Astrocyte (in vitro differentiated cells and primary cell): ENCODE results near the gene PKNOX1. TPM values are rescaled to one million over a fixed set of nuclear protein-coding genes. Genes with fewer than 3 reads are reported as not detected.

Experiments used
- DNase-seq: peaks from one replicate; pipeline ENCODE4 v3.0.0-alpha.2; 2010; ENCODE audit warnings: low read depth
- FAIRE-seq: peaks from 2 replicates; lab custom pipeline; 2011; peaks lifted over from hg19 to GRCh38; lab: Jason Lieb, UNC
- H2AFZ ChIP-seq: 2 replicates; pipeline ENCODE4 v1.6.0; 2012; ENCODE audit warnings: low read depth, low read length, inconsistent platforms
- H3K27ac ChIP-seq: 2 replicates; pipeline ENCODE4 v1.5.1; 2011; ENCODE audit warnings: low read depth, low read length, inconsistent platforms
- H3K27me3 ChIP-seq: 2 replicates; pipeline ENCODE4 v1.6.0; 2011; ENCODE audit warnings: low read length, inconsistent platforms; ENCODE audit not compliant: insufficient read depth
- H3K36me3 ChIP-seq: 2 replicates; pipeline ENCODE4 v1.5.1; 2011; ENCODE audit warnings: low read length, inconsistent platforms; ENCODE audit not compliant: insufficient read depth
- H3K4me1 ChIP-seq: 2 replicates; pipeline ENCODE4 v1.5.1; 2011; ENCODE audit warnings: low read length, inconsistent platforms; ENCODE audit not compliant: insufficient read depth
- H3K4me2 ChIP-seq: 2 replicates; pipeline ENCODE4 v1.6.0; 2012; ENCODE audit warnings: low read length, inconsistent platforms
- H3K4me3 ChIP-seq: 2 replicates; pipeline ENCODE4 v1.5.1; 2011; ENCODE audit warnings: low read depth, mild to moderate bottlenecking, low read length, inconsistent platforms; ENCODE audit not compliant: insufficient read depth
- H3K79me2 ChIP-seq: 2 replicates; pipeline ENCODE4 v1.6.0; 2012; ENCODE audit warnings: mild to moderate bottlenecking, low read length, inconsistent platforms; ENCODE audit not compliant: insufficient read depth
- H3K9ac ChIP-seq: 2 replicates; pipeline ENCODE4 v1.6.0; 2012; ENCODE audit warnings: mild to moderate bottlenecking, low read length, inconsistent platforms
- H3K9me3 ChIP-seq: 2 replicates; pipeline ENCODE4 v1.5.1; 2012; ENCODE audit warnings: low read depth, mild to moderate bottlenecking, low read length, inconsistent platforms; ENCODE audit not compliant: insufficient read depth
- H4K20me1 ChIP-seq: 2 replicates; pipeline ENCODE4 v1.6.0; 2012; ENCODE audit warnings: low read length, inconsistent platforms; ENCODE audit not compliant: insufficient read depth
- H3K27ac Mint-ChIP-seq: one replicate; pipeline ENCODE4 v1.8.0; 2021; ENCODE audit warnings: mild to moderate bottlenecking, mixed read lengths; ENCODE audit not compliant: unreplicated experiment
- H3K27me3 Mint-ChIP-seq: one replicate; pipeline ENCODE4 v1.8.0; 2021; ENCODE audit warnings: low read depth, mixed read lengths; ENCODE audit not compliant: unreplicated experiment
- H3K36me3 Mint-ChIP-seq: one replicate; pipeline ENCODE4 v1.8.0; 2021; ENCODE audit warnings: low read depth, mixed read lengths; ENCODE audit not compliant: unreplicated experiment
- H3K4me1 Mint-ChIP-seq: one replicate; pipeline ENCODE4 v1.8.0; 2021; ENCODE audit warnings: low read depth, mixed read lengths; ENCODE audit not compliant: unreplicated experiment
- H3K4me3 Mint-ChIP-seq: one replicate; pipeline ENCODE4 v1.8.0; 2021; ENCODE audit warnings: mild to moderate bottlenecking, moderate library complexity, mixed read lengths; ENCODE audit not compliant: unreplicated experiment
- H3K9me3 Mint-ChIP-seq: one replicate; pipeline ENCODE4 v1.8.0; 2021; ENCODE audit warnings: mild to moderate bottlenecking, mixed read lengths; ENCODE audit not compliant: unreplicated experiment
- CTCF ChIP-seq: IDR thresholded peaks from 2 replicates; pipeline ENCODE4 v1.5.1; 2011; ENCODE audit warnings: low read depth, mild to moderate bottlenecking, inconsistent platforms, low read length, moderate library complexity; ENCODE audit not compliant: insufficient read depth
- EZH2 ChIP-seq: IDR thresholded peaks from 2 replicates; pipeline ENCODE4 v1.6.1; 2012; ENCODE audit warnings: mild to moderate bottlenecking, low read length, inconsistent platforms; ENCODE audit not compliant: insufficient read depth
- total RNA-seq: library from RNA; stranded (reverse); gene quantifications from 2 replicates; pipeline ENCODE4 v1.2.1, GENCODE V29; 2021

The PKNOX1 gene
- total RNA-seq, 1 donor from 2014 or later: 11.2 TPM

DNA sequence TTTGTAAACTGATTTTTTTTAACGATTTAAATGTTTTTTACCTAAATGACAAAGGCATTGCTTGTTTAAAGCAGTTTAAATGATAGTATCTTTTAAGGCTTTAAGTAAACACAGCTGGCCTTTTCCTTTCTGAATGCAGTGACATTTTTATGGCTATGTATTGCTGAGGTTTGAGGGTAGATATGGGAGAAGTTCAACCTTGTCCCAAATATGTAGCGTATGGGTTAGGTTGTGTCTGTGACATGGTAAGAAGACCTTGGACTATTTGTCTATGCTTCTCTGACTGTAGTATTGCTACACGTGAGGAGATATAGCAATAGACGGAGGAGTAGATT is 32.5 kb downstream of the PKNOX1 start:
- no peaks in the 10 kb centered on the region for H3K79me2 ChIP-seq
- no peaks in the 10 kb centered on the region for H4K20me1 ChIP-seq
- no peaks in the 10 kb centered on the region for H3K27me3 ChIP-seq
- no peak overlapping the region for H3K27ac ChIP-seq
- no peak overlapping the region for H3K9ac ChIP-seq
- Mint-ChIP-seq H3K9me3 (peaks cover 6% of the 10 kb centered on the region), H3K27me3 (no peaks in the 10 kb centered on the region), H3K36me3 (peaks cover 16% of the 10 kb centered on the region), H3K4me3 (no peak overlapping the region), H3K27ac (no peak overlapping the region), H3K4me1 (peaks cover 11% of the 10 kb centered on the region)
- no peak overlapping the region for H3K4me3 ChIP-seq
- no peaks in the 10 kb centered on the region for H3K36me3 ChIP-seq
- no peak overlapping the region for H3K4me2 ChIP-seq
- no peak for DNase-seq
- no peaks in the 10 kb centered on the region for H3K9me3 ChIP-seq
- no peak overlapping the region for H2AFZ ChIP-seq
- H3K4me1 ChIP-seq: no peaks in the 10 kb centered on the region
- no peak for FAIRE-seq
- TF ChIP-seq CTCF: no peak
- TF ChIP-seq EZH2: no peak

- H2AFZ ChIP-seq: no peak overlapping the region
- H3K27ac Mint-ChIP-seq: no peak overlapping the region
- H3K4me1 ChIP-seq: no peaks in the 10 kb centered on the region
- no peak overlapping the region for H3K9ac ChIP-seq
- DNase-seq: no peak
- H4K20me1 ChIP-seq: no peaks in the 10 kb centered on the region
- no peak for FAIRE-seq
- H3K27me3 ChIP-seq: no peaks in the 10 kb centered on the region
- no peaks in the 10 kb centered on the region for H3K9me3 Mint-ChIP-seq
- H3K36me3 ChIP-seq: peaks cover 4% of the 10 kb centered on the region
- no peak overlapping the region for H3K4me2 ChIP-seq
- H3K27me3 Mint-ChIP-seq: no peaks in the 10 kb centered on the region
- no peak for TF ChIP-seq CTCF
- no peak for TF ChIP-seq EZH2
- H3K4me1 Mint-ChIP-seq: peaks cover 4% of the 10 kb centered on the region
- no peak overlapping the region for H3K27ac ChIP-seq
- no peak overlapping the region for H3K4me3 ChIP-seq
- no peaks in the 10 kb centered on the region for H3K79me2 ChIP-seq
- no peak overlapping the region for H3K4me3 Mint-ChIP-seq
- H3K36me3 Mint-ChIP-seq: peaks cover 14% of the 10 kb centered on the region
- H3K9me3 ChIP-seq: no peaks in the 10 kb centered on the region
Observed at GRCh38 chr21:43012596-43012995, 38.2 kb downstream of the PKNOX1 start.

DNA sequence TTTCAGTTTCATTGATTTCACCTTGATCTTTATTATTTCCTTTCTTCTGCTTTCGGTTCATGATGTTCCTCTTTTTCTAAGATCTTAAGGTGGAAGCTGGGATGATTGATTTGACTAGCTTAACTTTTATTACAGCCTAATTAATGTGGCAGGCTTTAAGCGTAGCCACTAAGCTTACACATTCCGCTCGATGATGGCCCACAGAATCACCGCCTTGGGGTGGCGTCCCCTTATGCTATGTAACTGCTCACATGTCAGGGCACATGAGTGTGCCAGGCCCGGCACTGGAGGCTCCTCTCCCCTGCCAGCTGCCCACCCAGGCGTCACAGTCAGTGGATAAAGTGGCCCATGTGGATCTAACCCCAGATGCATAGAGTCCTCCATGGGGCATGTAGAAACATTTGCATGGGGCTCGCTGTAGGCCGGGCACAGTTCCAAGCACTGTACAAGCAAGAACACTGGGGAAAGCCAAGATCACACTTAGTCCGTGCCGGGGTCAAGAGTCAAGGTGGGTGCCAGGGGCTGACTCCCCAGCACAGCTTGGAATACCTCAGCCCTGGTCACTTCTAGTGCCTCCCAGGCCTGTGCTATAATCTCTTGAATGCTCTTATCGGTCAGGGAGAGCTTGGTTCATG is 41.7 kb downstream of the PKNOX1 start:
- Histone ChIP-seq H3K4me2 (no peak overlapping the region), H3K79me2 (no peaks in the 10 kb centered on the region), H3K36me3 (peaks cover 4% of the 10 kb centered on the region), H3K9me3 (no peaks in the 10 kb centered on the region), H3K27ac (no peak overlapping the region), H4K20me1 (no peaks in the 10 kb centered on the region), H2AFZ (no peak overlapping the region), H3K27me3 (no peaks in the 10 kb centered on the region), H3K4me3 (no peak overlapping the region), H3K4me1 (no peaks in the 10 kb centered on the region), H3K9ac (no peak overlapping the region)
- TF ChIP-seq CTCF (no peak), EZH2 (no peak)
- no peak for DNase-seq
- Mint-ChIP-seq H3K27me3 (peaks cover 2% of the 10 kb centered on the region), H3K9me3 (no peaks in the 10 kb centered on the region), H3K36me3 (peaks cover 15% of the 10 kb centered on the region), H3K4me1 (peaks cover 4% of the 10 kb centered on the region), H3K4me3 (no peak overlapping the region), H3K27ac (no peak overlapping the region)
- no peak for FAIRE-seq
